GOT3 (cell line): Measurements from ENCODE around the gene STUB1.

ENCODE experiments used
- DNase-seq: peaks from one replicate; lab custom pipeline; 2025; ENCODE audit warnings: mixed read lengths; lab: John Stamatoyannopoulos, UW

Gene STUB1

GRCh38 chr16:725041-725376 is 44.8 kb downstream of the STUB1 start:
- DNase-seq: no peak

- no peak for DNase-seq
These were observed 45.4 kb downstream of the STUB1 start for GRCh38 chr16:725463-726187.

GRCh38 chr16:726188-726437 is 45.9 kb downstream of the STUB1 start:
- no peak for DNase-seq

GRCh38 chr16:726438-727290 is 46.5 kb downstream of the STUB1 start, which contains the start of the genes CCDC78 and HAGHL:
Gene CCDC78, minus strand, starts transcription at chr16:726443. Its CDS starts 76 bp downstream, at chr16:726367.
Gene HAGHL, plus strand, starts transcription at chr16:727106. Its CDS starts 404 bp downstream, at chr16:727510.
- no peak for DNase-seq

GRCh38 chr16:727291-727977 is 47.2 kb downstream of the STUB1 start:
- no peak for DNase-seq

DNA sequence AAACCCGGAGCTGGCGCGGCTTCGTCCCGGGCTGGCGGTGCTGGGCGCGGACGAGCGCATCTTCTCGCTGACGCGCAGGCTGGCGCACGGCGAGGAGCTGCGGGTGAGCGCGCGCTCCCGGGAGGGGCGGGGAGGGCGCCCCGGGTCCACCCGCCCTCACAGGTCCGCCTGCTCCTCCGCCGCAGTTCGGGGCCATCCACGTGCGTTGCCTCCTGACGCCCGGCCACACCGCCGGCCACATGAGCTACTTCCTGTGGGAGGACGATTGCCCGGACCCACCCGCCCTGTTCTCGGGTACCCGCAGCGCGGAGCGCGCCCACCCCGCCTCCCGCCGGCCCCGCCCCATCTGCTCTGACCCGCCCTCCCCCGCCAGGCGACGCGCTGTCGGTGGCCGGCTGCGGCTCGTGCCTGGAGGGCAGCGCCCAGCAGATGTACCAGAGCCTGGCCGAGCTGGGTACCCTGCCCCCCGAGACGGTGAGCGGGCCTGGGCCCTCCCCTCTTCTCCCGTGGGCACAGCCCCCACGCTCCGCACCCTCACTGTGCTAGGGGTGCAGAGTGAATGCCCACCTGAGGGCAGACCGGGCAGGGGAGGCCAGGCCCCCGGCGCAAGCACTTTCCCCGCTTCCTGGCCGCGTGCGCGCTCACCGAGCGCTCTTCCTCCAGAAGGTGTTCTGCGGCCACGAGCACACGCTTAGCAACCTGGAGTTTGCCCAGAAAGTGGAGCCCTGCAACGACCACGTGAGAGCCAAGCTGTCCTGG is 48.1 kb downstream of the STUB1 start:
- DNase-seq: no peak

DNA sequence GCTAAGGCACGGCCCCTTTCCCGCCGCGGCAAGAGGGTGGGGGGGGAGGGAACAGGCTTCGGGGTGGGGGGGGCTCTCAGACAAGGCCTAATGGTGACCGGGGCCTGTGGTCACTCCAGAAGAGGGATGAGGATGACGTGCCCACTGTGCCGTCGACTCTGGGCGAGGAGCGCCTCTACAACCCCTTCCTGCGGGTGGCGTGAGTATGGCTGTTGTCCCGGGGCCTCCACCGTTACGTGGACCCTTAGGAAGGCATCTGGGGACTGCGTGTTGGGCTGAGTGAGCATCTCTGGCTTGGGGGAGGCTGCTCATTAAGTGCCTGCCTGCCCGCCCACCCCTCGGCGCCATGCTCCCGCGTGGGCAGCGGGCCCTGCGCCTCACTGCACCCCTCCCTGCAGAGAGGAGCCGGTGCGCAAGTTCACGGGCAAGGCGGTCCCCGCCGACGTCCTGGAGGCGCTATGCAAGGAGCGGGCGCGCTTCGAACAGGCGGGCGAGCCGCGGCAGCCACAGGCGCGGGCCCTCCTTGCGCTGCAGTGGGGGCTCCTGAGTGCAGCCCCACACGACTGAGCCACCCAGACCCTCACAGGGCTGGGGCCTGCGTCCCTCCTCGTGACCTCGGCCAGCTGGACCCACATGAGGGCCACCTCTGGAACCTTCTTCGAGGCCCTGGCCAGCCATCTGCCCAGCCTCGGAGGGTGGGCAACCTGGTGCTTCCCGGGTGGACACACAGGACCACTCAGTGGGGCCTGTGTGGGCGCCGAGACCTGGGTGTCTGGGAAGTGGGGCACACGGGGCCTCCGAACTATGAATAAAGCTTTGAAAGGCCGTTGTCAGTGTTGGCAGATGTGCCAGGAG is 48.9 kb downstream of the STUB1 start:
- no peak for DNase-seq

DNA sequence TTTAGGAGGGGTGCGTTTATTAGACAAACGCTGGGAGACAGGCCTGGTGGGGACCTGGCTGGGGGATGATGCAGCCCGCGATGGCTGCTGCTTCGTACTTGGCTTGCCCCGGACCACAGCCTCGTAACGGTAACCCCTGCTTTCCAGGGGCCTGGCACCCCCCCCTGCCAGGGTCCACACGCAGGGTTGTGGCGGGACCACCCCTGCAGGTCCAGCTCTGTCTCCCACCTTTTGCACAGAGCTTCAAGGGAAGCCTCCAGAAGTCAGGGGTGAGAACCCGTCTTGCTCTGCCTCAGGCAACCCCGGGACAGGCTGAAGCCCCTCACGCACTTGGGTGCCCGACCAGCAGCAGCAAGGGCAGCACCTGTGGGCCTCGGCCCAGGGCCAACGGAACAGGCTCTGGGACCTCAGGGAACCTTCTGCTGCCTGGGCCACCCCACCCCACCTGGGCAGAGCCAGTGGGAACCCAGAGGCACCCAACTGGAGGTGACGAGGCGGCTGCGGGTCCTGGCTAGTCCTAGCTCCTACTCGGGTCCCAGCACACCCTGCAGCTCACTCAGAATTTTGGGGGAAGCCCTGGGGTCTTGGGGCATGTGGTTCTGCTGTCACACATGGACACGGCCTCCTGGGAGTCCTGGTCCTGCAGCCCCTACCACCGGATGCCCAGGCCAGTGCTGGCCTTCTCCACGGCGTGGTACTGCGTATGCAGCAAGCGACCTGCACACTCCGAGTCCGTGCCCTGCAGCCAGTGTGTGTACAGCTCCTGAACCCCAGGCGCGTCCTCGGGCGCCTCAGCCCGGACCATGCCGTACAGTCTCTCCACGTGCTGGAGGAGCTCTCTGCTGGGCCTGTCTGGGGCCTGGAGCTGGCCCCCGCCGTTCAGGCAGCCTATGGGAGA is 49.8 kb downstream of the STUB1 start:
- DNase-seq: no peak

GRCh38 chr16:730666-731509 is 50.7 kb downstream of the STUB1 start:
- no peak for DNase-seq

DNA sequence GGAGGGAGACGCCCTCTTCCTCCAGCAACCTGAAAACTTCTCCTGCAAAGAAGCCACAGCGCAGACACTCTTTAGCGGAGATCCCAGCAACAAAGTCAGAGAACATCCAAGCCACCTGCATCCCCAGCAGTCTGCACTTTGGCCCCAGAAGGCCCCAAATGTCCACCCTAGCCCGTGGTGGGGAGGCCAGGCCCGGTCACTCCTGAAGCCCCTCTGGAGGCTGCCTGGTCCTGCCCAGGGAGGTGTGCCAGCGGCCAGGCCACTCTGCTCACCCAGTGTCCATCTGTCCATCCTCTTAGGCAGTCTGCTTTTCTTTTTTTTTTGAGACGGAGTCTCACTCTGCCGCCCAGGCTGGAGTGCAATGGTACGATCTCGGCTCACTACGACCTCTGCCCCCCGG is 52.1 kb downstream of the STUB1 start:
- DNase-seq: no peak
